WERI-Rb-1 (cell line): ENCODE measurements around the gene KIF18A.

Experiments
- DNase-seq: peaks from one replicate; pipeline ENCODE4 v3.0.0-alpha.2; 2020
- H3K27ac ChIP-seq: fragments of 250-450 bp; sonication (Bioruptor Pico); 2 replicates; pipeline ENCODE4 v1.5.1; 2020; ENCODE audit warnings: mild to moderate bottlenecking, moderate library complexity
- H3K27me3 ChIP-seq: fragments of 250-450 bp; sonication (Bioruptor Pico); 2 replicates; pipeline ENCODE4 v1.5.1; 2021; ENCODE audit warnings: mild to moderate bottlenecking, low read depth, moderate library complexity; ENCODE audit not compliant: insufficient read depth, severe bottlenecking
- H3K36me3 ChIP-seq: fragments of 250-450 bp; sonication (Bioruptor Pico); 2 replicates; pipeline ENCODE4 v1.5.1; 2020; ENCODE audit warnings: mild to moderate bottlenecking, moderate library complexity
- H3K4me3 ChIP-seq: 2 replicates; pipeline ENCODE4 v1.5.1; 2011; ENCODE audit warnings: low read depth, mild to moderate bottlenecking, control low read depth, low read length
- H3K9me3 ChIP-seq: fragments of 250-450 bp; sonication (Bioruptor Pico); 2 replicates; pipeline ENCODE4 v1.5.1; 2021; ENCODE audit warnings: mild to moderate bottlenecking, moderate library complexity; ENCODE audit not compliant: severe bottlenecking
- TF ChIP-seq, protein P1 (sequence below): IDR thresholded peaks from 2 replicates; pipeline ENCODE4 v1.5.1; 2011; ENCODE audit warnings: low read depth, mild to moderate bottlenecking, control low read depth, inconsistent platforms, low read length

The KIF18A gene

DNA sequence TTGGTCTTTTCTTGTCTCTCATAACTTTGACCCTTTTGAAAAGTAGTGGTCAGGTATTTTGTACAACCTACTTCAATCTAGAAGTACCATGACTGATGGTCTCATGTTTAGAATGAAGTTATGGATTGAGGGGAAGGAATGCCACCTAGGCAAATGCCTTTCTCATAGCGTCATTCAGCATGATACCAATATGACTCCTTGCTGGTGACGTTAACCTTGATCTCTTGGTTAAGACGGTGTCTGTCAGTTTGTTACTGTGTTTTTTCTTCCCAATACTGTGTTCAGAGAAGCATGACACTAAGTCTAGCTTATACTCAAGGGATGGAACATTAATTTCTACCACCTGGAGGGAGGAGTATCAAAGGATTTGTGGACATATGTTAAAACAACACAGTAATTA is 130.9 kb downstream of the KIF18A start:
- Histone ChIP-seq H3K27me3 (no peaks in the 10 kb centered on the region), H3K9me3 (no peaks in the 10 kb centered on the region), H3K4me3 (no peak overlapping the region), H3K27ac (no peak overlapping the region), H3K36me3 (no peaks in the 10 kb centered on the region)
- TF ChIP-seq, protein P1, sequence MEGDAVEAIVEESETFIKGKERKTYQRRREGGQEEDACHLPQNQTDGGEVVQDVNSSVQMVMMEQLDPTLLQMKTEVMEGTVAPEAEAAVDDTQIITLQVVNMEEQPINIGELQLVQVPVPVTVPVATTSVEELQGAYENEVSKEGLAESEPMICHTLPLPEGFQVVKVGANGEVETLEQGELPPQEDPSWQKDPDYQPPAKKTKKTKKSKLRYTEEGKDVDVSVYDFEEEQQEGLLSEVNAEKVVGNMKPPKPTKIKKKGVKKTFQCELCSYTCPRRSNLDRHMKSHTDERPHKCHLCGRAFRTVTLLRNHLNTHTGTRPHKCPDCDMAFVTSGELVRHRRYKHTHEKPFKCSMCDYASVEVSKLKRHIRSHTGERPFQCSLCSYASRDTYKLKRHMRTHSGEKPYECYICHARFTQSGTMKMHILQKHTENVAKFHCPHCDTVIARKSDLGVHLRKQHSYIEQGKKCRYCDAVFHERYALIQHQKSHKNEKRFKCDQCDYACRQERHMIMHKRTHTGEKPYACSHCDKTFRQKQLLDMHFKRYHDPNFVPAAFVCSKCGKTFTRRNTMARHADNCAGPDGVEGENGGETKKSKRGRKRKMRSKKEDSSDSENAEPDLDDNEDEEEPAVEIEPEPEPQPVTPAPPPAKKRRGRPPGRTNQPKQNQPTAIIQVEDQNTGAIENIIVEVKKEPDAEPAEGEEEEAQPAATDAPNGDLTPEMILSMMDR, result no peak
- DNase-seq, result no peak

DNA sequence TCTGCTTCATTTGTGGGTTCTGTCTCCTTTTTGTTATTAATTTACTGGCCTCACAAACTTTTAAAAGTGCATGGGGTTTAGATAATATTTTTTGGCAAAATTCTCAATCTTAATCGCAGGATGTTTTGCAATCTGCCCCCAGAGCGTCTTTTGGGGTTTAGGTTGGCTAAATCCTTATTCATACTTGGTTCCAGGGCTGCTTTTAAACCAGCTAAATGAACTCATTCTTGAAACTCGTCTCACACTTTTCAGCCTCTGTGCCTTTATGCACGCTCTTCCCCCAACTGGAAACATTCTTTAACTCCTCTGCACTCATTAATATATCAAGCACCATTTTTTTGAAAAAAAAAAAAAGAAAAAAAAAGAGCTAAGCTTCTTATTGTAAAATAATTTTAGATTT is 131.7 kb downstream of the KIF18A start:
- no peak for DNase-seq
- Histone ChIP-seq H3K9me3 (no peaks in the 10 kb centered on the region), H3K4me3 (no peak overlapping the region), H3K36me3 (no peaks in the 10 kb centered on the region), H3K27me3 (no peaks in the 10 kb centered on the region), H3K27ac (no peak overlapping the region)
- TF ChIP-seq, protein P1, result no peak

DNA sequence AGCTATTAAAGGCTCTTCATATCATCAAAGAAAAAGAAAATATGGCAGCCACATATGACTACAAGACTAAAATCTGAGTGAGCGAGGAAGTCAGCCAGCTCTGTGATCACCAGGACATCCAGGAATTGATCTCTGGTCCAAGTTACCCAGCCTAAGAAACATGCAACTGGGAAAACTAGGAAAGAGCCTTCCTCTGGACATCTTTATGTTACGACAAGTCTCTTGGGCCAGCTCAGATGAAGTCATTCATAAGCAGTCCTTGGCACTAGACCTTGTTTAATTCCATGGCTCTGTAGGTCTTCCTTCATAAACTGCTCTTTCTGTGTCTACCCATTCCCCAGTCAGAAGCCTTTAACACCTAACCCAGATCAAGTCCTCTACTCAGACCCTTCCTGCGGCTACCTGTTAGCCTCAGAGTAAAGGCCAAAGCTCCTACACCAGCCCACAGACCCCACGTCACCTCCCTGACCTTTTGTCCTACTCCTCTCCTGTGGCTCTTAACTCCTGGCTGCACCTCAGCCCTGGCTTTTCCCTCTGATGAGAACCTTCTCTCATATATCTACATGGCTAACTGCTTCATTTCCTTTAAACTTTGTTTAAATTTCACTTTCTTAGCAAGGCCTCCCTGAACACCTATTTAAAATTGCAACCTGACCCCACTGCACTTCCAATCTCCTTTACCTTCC is 134.0 kb downstream of the KIF18A start:
- no peaks in the 10 kb centered on the region for H3K9me3 ChIP-seq
- H3K4me3 ChIP-seq, result no peak overlapping the region
- no peak overlapping the region for H3K27ac ChIP-seq
- H3K36me3 ChIP-seq, result no peaks in the 10 kb centered on the region
- TF ChIP-seq, protein P1, result no peak
- DNase-seq, result no peak
- no peaks in the 10 kb centered on the region for H3K27me3 ChIP-seq

DNA sequence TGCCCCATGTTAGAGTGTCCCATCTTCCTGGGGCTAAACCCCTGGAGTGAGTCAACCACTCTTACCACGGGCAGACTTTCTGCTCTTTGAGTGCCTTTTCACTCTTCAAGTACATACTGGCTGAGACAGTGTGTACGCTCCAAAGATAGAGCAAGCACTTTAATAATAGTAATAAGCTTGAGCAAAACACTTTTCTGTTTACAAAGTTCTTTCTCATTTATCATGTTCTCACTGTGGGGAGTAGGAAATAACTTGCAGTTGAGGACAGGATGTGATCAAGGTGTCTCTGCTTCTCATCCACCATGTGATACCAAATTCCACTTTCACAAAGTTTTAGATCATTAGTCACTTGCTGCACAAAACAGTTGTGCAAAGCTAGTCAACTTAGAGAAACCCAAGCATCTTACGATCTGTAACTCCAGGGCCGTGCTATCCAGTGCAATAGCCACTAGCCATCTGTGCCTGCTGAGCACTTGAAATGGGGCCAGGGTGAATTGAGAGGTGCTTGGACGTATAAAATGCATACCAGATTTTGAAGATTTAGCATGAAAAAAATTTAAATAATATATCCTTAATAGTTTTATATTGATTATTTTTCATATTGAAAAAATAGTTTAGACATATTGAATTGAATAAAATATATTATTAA is 135.3 kb downstream of the KIF18A start:
- Histone ChIP-seq H3K9me3 (no peaks in the 10 kb centered on the region), H3K4me3 (no peak overlapping the region), H3K36me3 (no peaks in the 10 kb centered on the region), H3K27me3 (no peaks in the 10 kb centered on the region), H3K27ac (no peak overlapping the region)
- TF ChIP-seq, protein P1, result no peak
- no peak for DNase-seq

DNA sequence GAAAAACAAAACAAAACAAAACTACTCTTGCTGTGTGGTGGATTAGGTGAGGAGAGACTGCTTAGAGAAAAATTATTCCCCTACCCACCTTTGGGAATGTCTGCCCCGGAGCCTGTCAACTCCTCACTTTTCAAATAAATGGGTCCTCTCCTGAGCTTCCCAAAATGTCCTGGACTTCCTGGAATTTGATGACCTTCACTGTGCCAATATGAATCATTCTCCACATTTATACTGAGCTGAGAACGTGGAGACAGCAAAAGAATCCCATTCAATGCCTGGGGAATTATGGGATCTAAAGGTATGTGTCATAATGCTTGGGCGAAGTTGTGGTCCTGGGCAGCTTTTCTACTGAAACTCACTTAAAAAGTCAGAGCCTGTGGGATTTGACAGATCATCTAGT is 136.8 kb downstream of the KIF18A start:
- DNase-seq, result no peak
- Histone ChIP-seq H3K27ac (no peak overlapping the region), H3K36me3 (no peaks in the 10 kb centered on the region), H3K27me3 (no peaks in the 10 kb centered on the region), H3K4me3 (no peak overlapping the region), H3K9me3 (no peaks in the 10 kb centered on the region)
- TF ChIP-seq, protein P1, result no peak
